Stimulated activated CD4-positive, alpha-beta T cell treated with anti-CD3 and anti-CD28 coated beads, Interleukin-2, amount 100 ng/mL, for 24 hours (primary cell): ENCODE data around the gene ITGB1.

Source experiments
- DNase-seq, 2 donors: peaks; one replicate each; pipeline ENCODE4 v3.0.0-alpha.2; 2020

ITGB1 gene

DNA sequence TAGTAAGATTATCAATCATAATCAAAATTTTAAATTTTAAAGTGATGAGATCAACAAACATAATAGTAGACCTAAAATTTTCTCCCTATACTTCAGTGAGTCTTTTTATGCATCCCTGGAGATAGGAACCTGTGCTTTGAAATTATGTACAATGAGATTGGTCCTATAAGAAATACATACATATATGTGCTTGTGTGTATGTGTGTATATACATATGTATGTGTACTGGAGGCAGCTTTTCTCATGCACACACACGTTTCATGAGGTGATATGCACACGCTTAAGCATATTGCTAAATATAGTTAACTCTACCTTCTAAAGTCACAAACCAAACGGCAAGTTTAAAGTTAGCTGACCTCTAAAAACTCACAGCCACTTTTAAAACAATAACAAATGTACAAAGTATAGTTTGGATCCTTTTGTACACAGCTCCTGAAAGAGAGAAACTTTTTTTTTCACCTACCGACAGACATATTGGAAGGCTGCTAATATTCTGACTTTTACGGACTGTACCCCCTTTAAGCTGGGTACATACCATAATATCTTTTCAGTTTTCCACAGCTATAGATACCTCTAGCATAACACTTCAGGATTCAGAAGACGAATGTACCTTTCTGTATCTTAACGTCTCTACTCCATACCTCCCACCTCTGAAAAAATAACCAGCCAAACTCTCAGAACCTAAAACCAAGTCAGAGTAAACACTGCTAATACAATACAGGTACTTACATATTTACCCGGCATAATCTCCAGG is 3.3 kb downstream of the ITGB1 start:
- DNase-seq = no peak

- DNase-seq = no peak
Measured at GRCh38 chr10:32954080-32954479, 4.0 kb downstream of the ITGB1 start.

DNA sequence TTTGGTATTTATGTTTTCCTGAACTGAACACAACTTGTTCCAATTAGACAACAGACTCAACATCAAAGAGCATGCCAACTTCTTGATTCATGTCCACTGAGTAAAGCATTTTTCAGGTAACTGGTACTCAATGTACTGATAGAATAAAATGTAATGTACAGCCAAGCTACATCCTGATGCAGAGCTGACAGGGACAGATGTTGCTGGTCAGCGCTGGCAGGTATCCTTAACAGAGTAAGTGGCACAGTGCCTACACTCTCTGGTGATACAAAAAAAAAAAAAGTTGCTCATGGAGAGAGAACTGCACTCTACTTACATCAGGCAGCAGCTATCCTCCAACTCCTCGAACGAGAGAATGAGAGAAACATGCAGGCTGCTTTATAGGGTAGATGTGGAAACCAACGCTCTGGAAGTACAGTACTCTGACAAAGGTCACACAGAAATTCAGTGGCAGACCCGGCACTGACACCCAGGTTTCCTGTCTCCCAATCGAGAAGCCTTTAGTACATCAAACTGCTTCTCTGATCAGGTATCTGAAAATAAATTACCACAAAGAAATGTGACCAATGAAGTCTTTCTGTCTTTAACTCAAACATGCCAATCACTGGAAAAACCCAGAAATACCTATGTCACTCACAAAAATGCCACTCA is 4.6 kb downstream of the ITGB1 start:
- DNase-seq = no peak

DNA sequence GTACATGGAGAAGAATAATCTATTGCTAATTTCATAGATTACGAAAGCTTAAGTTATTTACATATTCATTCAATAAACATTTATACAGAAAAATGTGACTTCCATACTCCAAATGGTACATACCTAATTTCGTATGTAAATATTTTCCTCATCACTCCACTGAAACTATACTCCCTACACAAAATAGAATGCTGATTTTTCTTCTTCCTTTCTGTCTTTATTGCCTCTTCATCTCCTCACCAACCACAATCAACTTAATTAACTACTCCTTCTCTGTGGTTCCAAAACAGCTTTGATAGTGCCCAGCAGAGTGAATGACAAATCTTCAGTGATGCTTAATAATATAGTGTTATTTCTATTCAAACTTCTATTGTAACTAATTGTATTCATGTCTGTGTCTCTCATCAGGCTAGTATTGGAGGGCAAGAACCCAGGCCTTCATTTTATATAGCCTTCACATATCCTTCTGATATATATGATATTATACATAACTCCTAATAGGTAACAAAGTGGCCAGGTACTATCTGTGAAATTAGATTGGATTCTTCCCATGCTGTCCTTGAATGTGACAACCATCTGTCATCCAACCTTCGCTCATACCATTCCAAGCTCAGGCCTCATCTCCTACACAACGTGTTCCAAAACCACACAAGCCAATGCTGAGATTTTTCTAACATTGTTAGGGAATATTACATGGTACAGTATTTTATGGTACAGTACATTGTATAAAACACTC is 5.3 kb downstream of the ITGB1 start:
- no peak for DNase-seq

GRCh38 chr10:32952094-32952493 is 5.9 kb downstream of the ITGB1 start:
- no peak for DNase-seq

- DNase-seq = no peak
Measured at GRCh38 chr10:32951111-32951510, 6.9 kb downstream of the ITGB1 start.

DNA sequence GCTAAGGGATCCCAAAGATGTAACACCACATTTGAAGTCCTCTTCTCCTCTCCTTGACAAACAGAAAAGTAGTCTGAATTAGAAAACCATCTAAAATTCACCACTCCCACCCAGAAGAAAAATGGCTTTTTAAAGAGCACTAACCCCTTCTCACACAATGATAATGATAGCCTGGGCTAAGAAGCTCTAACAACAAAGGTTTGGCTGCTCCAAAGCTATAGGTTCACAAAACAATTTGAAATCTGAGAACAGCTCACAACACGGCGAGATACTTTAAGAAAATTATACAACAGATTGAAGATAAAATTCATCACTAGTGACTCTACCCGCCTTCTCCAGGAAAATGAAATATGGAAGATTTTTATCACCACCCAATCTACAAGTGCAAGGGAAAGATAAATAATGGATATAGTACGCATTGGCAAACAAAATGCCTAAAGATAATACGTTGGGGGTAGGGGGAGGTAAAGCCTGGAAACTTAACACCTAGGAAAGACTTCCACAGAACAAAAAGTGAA is 7.4 kb downstream of the ITGB1 start:
- no peak for DNase-seq

GRCh38 chr10:32949221-32949678 is 8.8 kb downstream of the ITGB1 start:
- no peak for DNase-seq

GRCh38 chr10:32948451-32948850 is 9.6 kb downstream of the ITGB1 start:
- no peak for DNase-seq

GRCh38 chr10:32947586-32947985 is 10.4 kb downstream of the ITGB1 start:
- no peak for DNase-seq

DNA sequence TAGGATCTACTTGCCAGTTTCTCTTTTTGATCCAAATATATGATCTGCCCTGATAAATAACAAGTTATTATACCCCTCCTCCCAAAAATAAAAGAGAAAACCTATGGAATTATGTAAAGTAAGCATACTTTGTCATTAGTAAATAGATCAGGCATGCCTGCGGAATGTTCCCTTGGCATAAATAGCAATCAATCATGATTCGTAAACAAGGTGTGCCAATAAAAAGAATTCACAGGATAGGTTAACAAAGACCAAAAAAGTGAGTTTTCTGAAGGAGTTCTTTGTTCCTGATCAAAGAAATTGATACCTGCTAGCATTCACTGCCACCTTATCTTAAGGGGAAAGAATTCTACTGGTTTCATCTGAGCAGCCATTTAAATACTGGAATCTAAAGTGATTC is 11.9 kb downstream of the ITGB1 start:
- no peak for DNase-seq

DNA sequence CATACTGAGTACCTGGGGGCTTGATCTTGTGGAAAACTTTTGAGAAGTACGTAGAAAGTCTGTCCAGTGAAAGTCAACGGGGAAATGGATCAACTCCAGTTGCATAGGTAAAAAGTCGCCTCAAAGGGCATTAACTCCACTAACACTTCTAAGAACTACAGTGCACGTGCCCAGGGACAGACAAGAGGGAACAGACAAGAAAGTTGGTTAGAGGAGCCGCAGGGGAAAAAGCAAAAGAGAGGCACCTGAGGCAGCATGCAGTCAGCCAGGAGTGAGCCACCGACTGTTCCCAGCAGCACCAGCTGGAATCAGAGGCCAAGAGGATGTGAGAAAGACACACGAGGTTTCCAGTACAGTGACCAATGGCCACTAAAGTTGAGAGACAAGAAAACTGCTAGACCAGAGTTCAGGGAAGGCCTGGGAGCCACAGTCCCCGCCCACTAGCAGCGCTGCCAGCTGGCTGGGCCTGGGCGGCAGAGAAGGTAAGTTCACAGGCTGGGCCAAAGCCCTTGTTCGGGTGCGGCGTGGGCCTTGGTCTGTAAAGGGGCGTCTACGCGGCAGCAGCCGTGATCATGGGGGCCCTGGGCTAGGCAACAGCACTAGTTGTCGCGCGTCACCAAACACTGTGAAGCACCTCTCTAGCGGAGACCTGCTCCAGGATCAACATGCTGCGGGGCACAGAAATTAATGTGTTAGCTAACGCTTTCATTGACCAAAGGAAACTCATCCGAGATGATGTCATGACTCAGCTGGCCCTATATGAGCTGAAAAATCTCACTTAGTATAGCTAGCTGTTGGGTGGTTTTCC is 14.0 kb downstream of the ITGB1 start:
- no peak for DNase-seq

GRCh38 chr10:32943395-32943794 is 14.6 kb downstream of the ITGB1 start:
- DNase-seq = no peak

GRCh38 chr10:32942081-32942480 is 15.9 kb downstream of the ITGB1 start:
- DNase-seq = no peak

- no peak for DNase-seq
Measured at GRCh38 chr10:32941357-32941756, 16.7 kb downstream of the ITGB1 start.

GRCh38 chr10:32940321-32941301 is 17.4 kb downstream of the ITGB1 start:
- no peak for DNase-seq

GRCh38 chr10:32939296-32940111 is 18.5 kb downstream of the ITGB1 start:
- DNase-seq = no peak

DNA sequence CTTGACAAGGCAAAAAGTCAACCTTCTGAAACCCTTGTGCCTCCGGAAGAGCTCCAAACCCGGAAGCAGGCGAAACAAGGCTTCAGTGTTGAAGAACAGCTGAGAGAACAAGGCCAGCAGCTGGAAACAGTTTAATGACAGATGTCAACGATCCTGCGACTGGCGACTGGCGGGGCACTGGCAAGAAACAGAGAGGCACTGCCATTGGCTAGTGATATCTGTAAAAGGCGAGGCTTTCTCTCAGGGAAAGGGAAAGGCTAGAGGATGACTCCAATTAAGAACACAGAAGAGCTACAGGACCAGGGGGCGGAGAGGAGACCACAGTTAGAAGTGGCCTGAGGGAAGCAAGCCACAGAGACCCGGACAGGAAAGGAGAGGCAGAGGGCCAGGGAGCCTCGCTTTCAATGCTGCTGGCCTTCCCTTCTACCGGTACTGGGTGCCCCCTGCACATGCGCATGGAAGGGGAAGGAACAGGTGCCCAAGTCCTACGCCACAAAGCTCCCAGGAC is 19.4 kb downstream of the ITGB1 start:
- no peak for DNase-seq

- DNase-seq = no peak
Measured at GRCh38 chr10:32937911-32938424, 20.1 kb downstream of the ITGB1 start.

GRCh38 chr10:32932225-32932729 is 25.8 kb downstream of the ITGB1 start:
- DNase-seq = no peak
